PC-9 (cell line): ENCODE data around the gene SLITRK5.

ENCODE experiments used
- EZH2 ChIP-seq: fragments of 200-600 bp; sonication (generic); IDR thresholded peaks from 2 replicates; pipeline ENCODE4 v1.8.0; 2017; ENCODE audit warnings: antibody characterized with exemption, low read depth
- TF ChIP-seq, protein P1 (sequence below): fragments of 200-600 bp; sonication (generic); conservative IDR thresholded peaks from 2 replicates; pipeline ENCODE4 v1.6.1; 2017; ENCODE audit warnings: mixed run types, antibody characterized with exemption, mild to moderate bottlenecking, moderate library complexity

DNA sequence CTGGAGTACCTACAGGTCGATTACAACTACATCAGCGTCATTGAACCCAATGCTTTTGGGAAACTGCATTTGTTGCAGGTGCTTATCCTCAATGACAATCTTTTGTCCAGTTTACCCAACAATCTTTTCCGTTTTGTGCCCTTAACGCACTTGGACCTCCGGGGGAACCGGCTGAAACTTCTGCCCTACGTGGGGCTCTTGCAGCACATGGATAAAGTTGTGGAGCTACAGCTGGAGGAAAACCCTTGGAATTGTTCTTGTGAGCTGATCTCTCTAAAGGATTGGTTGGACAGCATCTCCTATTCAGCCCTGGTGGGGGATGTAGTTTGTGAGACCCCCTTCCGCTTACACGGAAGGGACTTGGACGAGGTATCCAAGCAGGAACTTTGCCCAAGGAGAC is 4.7 kb downstream of the SLITRK5 start:
- TF ChIP-seq, protein P1, sequence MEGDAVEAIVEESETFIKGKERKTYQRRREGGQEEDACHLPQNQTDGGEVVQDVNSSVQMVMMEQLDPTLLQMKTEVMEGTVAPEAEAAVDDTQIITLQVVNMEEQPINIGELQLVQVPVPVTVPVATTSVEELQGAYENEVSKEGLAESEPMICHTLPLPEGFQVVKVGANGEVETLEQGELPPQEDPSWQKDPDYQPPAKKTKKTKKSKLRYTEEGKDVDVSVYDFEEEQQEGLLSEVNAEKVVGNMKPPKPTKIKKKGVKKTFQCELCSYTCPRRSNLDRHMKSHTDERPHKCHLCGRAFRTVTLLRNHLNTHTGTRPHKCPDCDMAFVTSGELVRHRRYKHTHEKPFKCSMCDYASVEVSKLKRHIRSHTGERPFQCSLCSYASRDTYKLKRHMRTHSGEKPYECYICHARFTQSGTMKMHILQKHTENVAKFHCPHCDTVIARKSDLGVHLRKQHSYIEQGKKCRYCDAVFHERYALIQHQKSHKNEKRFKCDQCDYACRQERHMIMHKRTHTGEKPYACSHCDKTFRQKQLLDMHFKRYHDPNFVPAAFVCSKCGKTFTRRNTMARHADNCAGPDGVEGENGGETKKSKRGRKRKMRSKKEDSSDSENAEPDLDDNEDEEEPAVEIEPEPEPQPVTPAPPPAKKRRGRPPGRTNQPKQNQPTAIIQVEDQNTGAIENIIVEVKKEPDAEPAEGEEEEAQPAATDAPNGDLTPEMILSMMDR = no peak
- no peak for TF ChIP-seq EZH2
